ENCODE results near the gene PTPN3.

Gene PTPN3

GRCh38 chr9:109455391-109455790, 42.7 kb downstream of the PTPN3 start:
- H3K9ac ChIP-seq (ENCODE audit: insufficient read length), result no peak overlapping the region
- no peak for DNase-seq (ENCODE audit: low read depth, low spot score)
- no peaks in the 10 kb centered on the region for H3K9me3 ChIP-seq (ENCODE audit: low read depth, low read length)
- H3K36me3 ChIP-seq (ENCODE audit: insufficient read depth, low read length), result no peaks in the 10 kb centered on the region
- 0 out of 2 replicates have a peak overlapping the region, but pooled peaks have one; percentile 25 for H3K27ac ChIP-seq
- no peak overlapping the region for H3K4me3 ChIP-seq
- TF ChIP-seq POLR2AphosphoS5 (IDR thresholded peaks at IDR 0.05; ENCODE audit: borderline replicate concordance, low read depth, low read length) (no peak), FOXP2 (optimal IDR thresholded peaks at IDR 0.05; ENCODE audit: control extremely low read depth, extremely low read length, insufficient read depth) (no peak), EZH2 (IDR thresholded peaks at IDR 0.05) (no peak)

DNA sequence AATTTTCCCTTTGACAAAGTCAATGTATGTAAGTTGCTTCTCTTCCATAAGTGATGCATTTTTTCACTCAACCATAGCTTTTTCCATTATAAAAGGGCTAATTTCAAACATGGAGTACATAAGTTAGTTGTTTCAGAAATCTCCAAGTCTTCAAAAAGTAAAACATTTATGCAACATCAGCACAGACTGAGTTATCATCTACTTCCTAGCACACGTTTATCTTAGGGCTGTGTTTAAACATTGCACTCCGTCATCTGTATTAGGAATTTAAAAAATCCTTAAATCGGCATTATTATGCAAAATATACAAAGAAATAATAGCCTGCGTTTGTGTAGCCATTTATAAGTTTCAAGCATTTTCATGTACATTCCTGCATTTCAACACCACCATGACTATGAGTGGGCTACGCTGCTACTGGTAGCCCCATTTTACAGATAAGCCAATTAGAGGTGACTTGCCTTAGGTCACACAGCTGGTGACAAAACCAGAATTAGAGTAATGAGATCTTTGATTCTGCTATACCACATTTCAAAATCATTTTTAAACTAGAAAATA, 43.4 kb downstream of the PTPN3 start:
- no peaks in the 10 kb centered on the region for H3K36me3 ChIP-seq (ENCODE audit: insufficient read depth, low read length)
- H3K27ac ChIP-seq, result peak overlapping the region; percentile 25; the same call in 1 of the 2 replicates
- H3K9ac ChIP-seq (ENCODE audit: insufficient read length), result no peak overlapping the region
- no peak for DNase-seq (ENCODE audit: low read depth, low spot score)
- H3K4me3 ChIP-seq, result no peak overlapping the region; the same call in 1 of the 2 replicates
- H3K9me3 ChIP-seq (ENCODE audit: low read depth, low read length), result no peaks in the 10 kb centered on the region
- TF ChIP-seq EZH2 (IDR thresholded peaks at IDR 0.05), result no peak
- no peak for TF ChIP-seq FOXP2 (optimal IDR thresholded peaks at IDR 0.05; ENCODE audit: control extremely low read depth, extremely low read length, insufficient read depth)
- no peak for TF ChIP-seq POLR2AphosphoS5 (IDR thresholded peaks at IDR 0.05; ENCODE audit: borderline replicate concordance, low read depth, low read length)

GRCh38 chr9:109454041-109454440, 44.1 kb downstream of the PTPN3 start:
- no peak overlapping the region for H3K4me3 ChIP-seq
- H3K36me3 ChIP-seq (ENCODE audit: insufficient read depth, low read length), result no peaks in the 10 kb centered on the region
- TF ChIP-seq EZH2 (IDR thresholded peaks at IDR 0.05) (no peak), FOXP2 (optimal IDR thresholded peaks at IDR 0.05; ENCODE audit: control extremely low read depth, extremely low read length, insufficient read depth) (no peak), POLR2AphosphoS5 (IDR thresholded peaks at IDR 0.05; ENCODE audit: borderline replicate concordance, low read depth, low read length) (no peak)
- H3K9me3 ChIP-seq (ENCODE audit: low read depth, low read length), result no peaks in the 10 kb centered on the region
- DNase-seq (ENCODE audit: low read depth, low spot score), result no peak
- H3K27ac ChIP-seq, result no peak overlapping the region
- no peak overlapping the region for H3K9ac ChIP-seq (ENCODE audit: insufficient read length)

DNA sequence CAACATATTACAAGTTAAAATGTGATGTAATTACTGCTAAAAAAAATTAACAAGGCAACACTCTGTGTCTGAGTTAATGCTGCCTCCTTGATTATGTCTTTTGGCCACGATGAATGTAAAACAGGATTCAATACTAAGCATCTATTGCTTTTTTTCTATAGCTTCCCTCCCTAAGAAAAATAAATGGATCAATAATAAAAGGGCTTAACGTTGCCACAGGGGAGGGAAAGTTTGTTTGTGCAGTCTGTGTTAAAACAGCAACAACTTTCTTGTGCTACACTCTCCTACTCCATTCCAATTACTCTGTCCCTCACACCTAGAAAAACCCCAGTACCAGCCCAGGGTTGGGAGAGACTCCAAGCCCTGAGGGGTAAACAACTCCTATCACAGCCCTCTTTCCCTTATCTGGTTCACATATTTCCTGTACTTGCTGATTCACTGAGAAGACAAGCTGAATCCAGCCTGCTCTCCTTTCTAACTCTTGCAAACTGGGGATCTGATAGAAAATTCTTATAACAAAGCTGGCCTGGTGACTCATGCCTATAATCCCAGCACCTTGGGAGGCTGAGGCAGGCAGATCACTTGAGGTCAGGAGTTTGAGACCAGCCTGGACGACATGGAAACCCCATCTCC, 44.8 kb downstream of the PTPN3 start:
- TF ChIP-seq FOXP2 (optimal IDR thresholded peaks at IDR 0.05; ENCODE audit: control extremely low read depth, extremely low read length, insufficient read depth) (no peak), POLR2AphosphoS5 (IDR thresholded peaks at IDR 0.05; ENCODE audit: borderline replicate concordance, low read depth, low read length) (no peak), EZH2 (IDR thresholded peaks at IDR 0.05) (no peak)
- no peaks in the 10 kb centered on the region for H3K9me3 ChIP-seq (ENCODE audit: low read depth, low read length)
- DNase-seq (ENCODE audit: low read depth, low spot score), result no peak
- no peak overlapping the region for H3K9ac ChIP-seq (ENCODE audit: insufficient read length)
- H3K27ac ChIP-seq, result no peak overlapping the region; the same call in 1 of the 2 replicates
- H3K36me3 ChIP-seq (ENCODE audit: insufficient read depth, low read length), result no peaks in the 10 kb centered on the region
- no peak overlapping the region for H3K4me3 ChIP-seq

DNA sequence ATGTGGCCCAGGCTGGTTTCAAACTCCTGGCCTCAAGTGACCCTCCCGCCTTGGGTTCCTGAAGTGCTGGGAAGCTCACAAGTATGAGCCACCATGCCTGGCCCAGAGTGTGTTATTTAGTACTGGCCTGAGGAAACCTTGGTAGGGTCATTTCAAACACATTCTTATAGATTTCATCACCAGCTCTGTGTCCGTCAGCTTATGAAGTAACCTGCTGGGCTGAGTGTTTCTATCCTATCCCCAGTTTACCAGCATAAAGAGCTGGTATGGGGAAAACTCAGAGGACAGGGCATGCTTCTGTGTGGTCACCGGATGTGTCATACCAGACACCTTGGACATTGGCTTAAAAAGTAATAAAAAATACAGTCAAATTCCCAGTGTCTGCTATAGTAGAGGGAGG, 45.3 kb downstream of the PTPN3 start:
- no peak overlapping the region for H3K4me3 ChIP-seq
- no peaks in the 10 kb centered on the region for H3K36me3 ChIP-seq (ENCODE audit: insufficient read depth, low read length)
- H3K9me3 ChIP-seq (ENCODE audit: low read depth, low read length), result no peaks in the 10 kb centered on the region
- no peak for DNase-seq (ENCODE audit: low read depth, low spot score)
- TF ChIP-seq POLR2AphosphoS5 (IDR thresholded peaks at IDR 0.05; ENCODE audit: borderline replicate concordance, low read depth, low read length), result no peak
- no peak for TF ChIP-seq FOXP2 (optimal IDR thresholded peaks at IDR 0.05; ENCODE audit: control extremely low read depth, extremely low read length, insufficient read depth)
- no peak for TF ChIP-seq EZH2 (IDR thresholded peaks at IDR 0.05)
- H3K9ac ChIP-seq (ENCODE audit: insufficient read length), result no peak overlapping the region
- no peak overlapping the region for H3K27ac ChIP-seq

GRCh38 chr9:109451311-109452025, 46.6 kb downstream of the PTPN3 start:
- Histone ChIP-seq H3K36me3 (ENCODE audit: insufficient read depth, low read length) (no peaks in the 10 kb centered on the region), H3K9me3 (ENCODE audit: low read depth, low read length) (no peaks in the 10 kb centered on the region), H3K27ac (no peak overlapping the region), H3K9ac (ENCODE audit: insufficient read length) (no peak overlapping the region), H3K4me3 (no peak overlapping the region)
- TF ChIP-seq FOXP2 (optimal IDR thresholded peaks at IDR 0.05; ENCODE audit: control extremely low read depth, extremely low read length, insufficient read depth) (no peak), POLR2AphosphoS5 (IDR thresholded peaks at IDR 0.05; ENCODE audit: borderline replicate concordance, low read depth, low read length) (no peak), EZH2 (IDR thresholded peaks at IDR 0.05) (no peak)
- DNase-seq (ENCODE audit: low read depth, low spot score), result no peak

DNA sequence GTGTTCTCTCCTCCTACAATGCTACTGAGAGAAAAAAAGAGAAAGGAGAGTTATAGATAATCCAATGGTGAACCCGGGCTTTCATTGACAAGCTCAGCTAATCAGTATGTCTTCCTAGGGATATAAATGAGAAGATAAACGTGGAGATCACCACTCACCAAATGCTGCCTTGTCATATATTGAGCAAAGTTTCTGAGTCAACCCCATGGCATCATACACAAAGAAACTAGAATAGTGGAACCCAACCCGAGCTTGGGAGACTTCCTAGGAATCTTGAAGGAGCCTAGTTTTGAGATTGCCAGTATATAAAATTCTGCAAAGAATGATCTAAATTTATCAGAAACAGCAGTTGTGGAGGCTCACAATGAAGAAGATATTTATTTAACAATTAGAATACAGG, 47.8 kb downstream of the PTPN3 start:
- DNase-seq (ENCODE audit: low read depth, low spot score), result no peak
- H3K9ac ChIP-seq (ENCODE audit: insufficient read length), result no peak overlapping the region
- H3K27ac ChIP-seq, result no peak overlapping the region
- H3K9me3 ChIP-seq (ENCODE audit: low read depth, low read length), result no peaks in the 10 kb centered on the region
- TF ChIP-seq EZH2 (IDR thresholded peaks at IDR 0.05) (no peak), POLR2AphosphoS5 (IDR thresholded peaks at IDR 0.05; ENCODE audit: borderline replicate concordance, low read depth, low read length) (no peak), FOXP2 (optimal IDR thresholded peaks at IDR 0.05; ENCODE audit: control extremely low read depth, extremely low read length, insufficient read depth) (no peak)
- H3K36me3 ChIP-seq (ENCODE audit: insufficient read depth, low read length), result no peaks in the 10 kb centered on the region
- no peak overlapping the region for H3K4me3 ChIP-seq

DNA sequence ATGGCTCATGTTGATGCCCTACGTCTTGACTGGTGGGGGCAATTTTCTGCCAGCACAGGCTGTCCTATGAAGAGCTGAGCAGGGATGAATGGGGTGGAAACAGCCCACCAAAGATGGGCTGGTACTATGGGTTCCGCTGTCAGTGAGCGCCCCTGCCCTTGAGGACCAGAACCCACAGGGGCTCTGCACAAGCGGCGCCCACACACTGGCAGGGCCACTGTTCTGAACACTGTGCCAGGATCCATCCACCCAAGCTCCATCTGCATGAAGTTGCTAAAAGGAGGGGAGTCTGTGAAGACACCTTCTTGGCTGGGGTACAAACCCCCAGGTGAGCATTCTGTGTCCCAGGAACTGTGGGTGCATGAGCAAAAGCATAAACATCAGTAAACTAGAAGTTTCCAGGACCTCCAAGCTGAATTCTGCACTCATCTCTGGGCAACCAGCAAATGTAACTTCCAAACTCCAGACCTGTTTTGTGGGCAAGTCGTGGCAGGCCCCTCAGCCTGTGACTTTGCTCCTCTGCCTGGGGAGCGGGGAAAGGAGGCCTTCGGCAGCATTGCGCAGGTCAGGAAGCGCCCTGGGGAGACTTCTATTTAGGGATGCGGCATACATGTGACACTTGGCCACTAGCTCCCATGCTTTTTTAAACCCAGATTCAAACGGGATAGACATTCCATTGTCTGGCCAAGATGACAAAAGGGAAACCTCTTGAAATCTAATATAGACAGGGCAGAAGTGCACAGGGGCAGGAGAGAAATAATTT, 48.9 kb downstream of the PTPN3 start:
- Histone ChIP-seq H3K4me3 (no peak overlapping the region), H3K27ac (no peak overlapping the region), H3K36me3 (ENCODE audit: insufficient read depth, low read length) (no peaks in the 10 kb centered on the region), H3K9me3 (ENCODE audit: low read depth, low read length) (no peaks in the 10 kb centered on the region), H3K9ac (ENCODE audit: insufficient read length) (no peak overlapping the region)
- no peak for TF ChIP-seq FOXP2 (optimal IDR thresholded peaks at IDR 0.05; ENCODE audit: control extremely low read depth, extremely low read length, insufficient read depth)
- no peak for TF ChIP-seq EZH2 (IDR thresholded peaks at IDR 0.05)
- no peak for TF ChIP-seq POLR2AphosphoS5 (IDR thresholded peaks at IDR 0.05; ENCODE audit: borderline replicate concordance, low read depth, low read length)
- no peak for DNase-seq (ENCODE audit: low read depth, low spot score)

Data from SK-N-MC (cell line).